HepG2 (cell line): ENCODE measurements around the gene MBD3. TPM values are rescaled to one million over a fixed set of nuclear protein-coding genes. Genes with fewer than 3 reads are reported as not detected.

ENCODE experiments used
- ATAC-seq: fragments of 200-7000 bp; cut with Tn5 transposase; 3 replicates; pipeline ENCODE4 v1.9.1; 2020; ENCODE audit warnings: mild to moderate bottlenecking, moderate library complexity
- BruUV-seq: library from RNA; stranded (reverse); fragments of 400-500 nt; replicated peaks from 2 replicates; lab custom pipeline; 2021; lab: Mats Ljungman, UMichigan
- CTCF ChIA-PET: fragments of 300-600 bp; formaldehyde crosslinking; extraction: SDS; loops from one replicate; lab custom pipeline; 2021; ENCODE audit warnings: low total read pairs, inconsistent platforms, low intra/inter-chr PET ratio; lab: Yijun Ruan, JAX
- POLR2A ChIA-PET: fragments of 350-600 bp; sonication (Branson Sonifier 250); formaldehyde crosslinking; loops from one replicate; lab custom pipeline; 2020; ENCODE audit warnings: antibody characterized with exemption, inconsistent platforms; lab: Yijun Ruan, JAX
- DNase-seq: peaks from one replicate; pipeline ENCODE4 v3.0.0-alpha.2; 2015; ENCODE audit warnings: low spot score
- FAIRE-seq: peaks from 3 replicates; lab custom pipeline; 2011; peaks lifted over from hg19 to GRCh38; lab: Jason Lieb, UNC
- H2AFZ ChIP-seq: one replicate; pipeline ENCODE4 v1.6.1; 2011; ENCODE audit warnings: low read length, inconsistent platforms
- H3K27ac ChIP-seq: fragments of 300-600 bp; 3 replicates; pipeline ENCODE4 v1.8.0; 2011; ENCODE audit warnings: mixed run types, mild to moderate bottlenecking, mixed read lengths, low read length, inconsistent platforms; ENCODE audit not compliant: insufficient read depth; ENCODE audit errors: extremely low read length
- H3K27me3 ChIP-seq, 2 experiments: fragments of 200-600 bp in 1 of 2; 2 replicates in 1 of 2; 3 replicates in 1 of 2; pipeline versions ENCODE4 v1.6.0 to v1.8.0; 2011; ENCODE audit warnings: low read length in 2 of 2, mild to moderate bottlenecking in 2 of 2, moderate library complexity in 2 of 2, inconsistent platforms in 1 of 2; ENCODE audit not compliant: insufficient read depth in 2 of 2, control insufficient read depth in 1 of 2
- H3K36me3 ChIP-seq, 2 experiments: fragments of 200-600 bp in 1 of 2; replicated peaks in 1 of 2; 2 replicates in 1 of 2; 3 replicates in 1 of 2; pipeline versions ENCODE4 v1.5.1 to v1.8.0; 2011; ENCODE audit warnings: low read length in 2 of 2, inconsistent platforms in 1 of 2; ENCODE audit not compliant: insufficient read depth in 2 of 2, control insufficient read depth in 1 of 2
- H3K4me1 ChIP-seq: 2 replicates; pipeline ENCODE4 v1.5.1; 2012; ENCODE audit warnings: low read length, inconsistent platforms; ENCODE audit not compliant: insufficient read depth
- H3K4me2 ChIP-seq: 2 replicates; pipeline ENCODE4 v1.6.0; 2011; ENCODE audit warnings: low read depth, low read length, inconsistent platforms
- H3K4me3 ChIP-seq, 3 experiments: fragments of 200-600 bp in 1 of 3; sonication (generic), shearing (Covaris generic) in 1 of 3; replicated peaks in 1 of 3; 2 replicates each; pipeline ENCODE4 v1.5.1; 2011 to 2016; ENCODE audit warnings: low read length in 3 of 3, inconsistent platforms in 2 of 3, low read depth in 2 of 3, mild to moderate bottlenecking in 2 of 3, control low read depth in 1 of 3, mixed read lengths in 1 of 3; ENCODE audit not compliant: insufficient read depth in 1 of 3
- H3K79me2 ChIP-seq: one replicate; pipeline ENCODE4 v1.6.1; 2011; ENCODE audit warnings: low read length, inconsistent platforms; ENCODE audit not compliant: insufficient read depth
- H3K9ac ChIP-seq: 2 replicates; pipeline ENCODE4 v1.6.0; 2011; ENCODE audit warnings: mild to moderate bottlenecking, low read depth, low read length, inconsistent platforms; ENCODE audit not compliant: insufficient read depth
- H3K9me3 ChIP-seq: 2 replicates; pipeline ENCODE4 v1.5.1; 2012; ENCODE audit warnings: mild to moderate bottlenecking, low read length
- H4K20me1 ChIP-seq: 2 replicates; pipeline ENCODE4 v1.6.0; 2011; ENCODE audit warnings: inconsistent platforms, mild to moderate bottlenecking, low read length, moderate library complexity; ENCODE audit not compliant: insufficient read depth
- ATRX ChIP-seq: sonication (generic); formaldehyde crosslinking; IDR thresholded peaks from 2 replicates; pipeline ENCODE4 v1.4.0; 2020; ENCODE audit warnings: missing genetic modification reagents, borderline replicate concordance
- CHD4 ChIP-seq: fragments of 200-600 bp; sonication (generic); IDR thresholded peaks from 2 replicates; pipeline ENCODE4 v1.7.0; 2017; ENCODE audit warnings: mild to moderate bottlenecking, low read length, borderline replicate concordance
- HOXA3 ChIP-seq: sonication (generic); formaldehyde crosslinking; IDR thresholded peaks from 2 replicates; pipeline ENCODE4 v1.5.0; 2020; ENCODE audit warnings: missing genetic modification reagents
- MBD4 ChIP-seq: IDR thresholded peaks from 2 replicates; pipeline ENCODE4 v1.6.1; 2012; ENCODE audit warnings: low read length, inconsistent platforms, borderline replicate concordance
- MIER2 ChIP-seq: IDR thresholded peaks from 2 replicates; pipeline ENCODE4 v1.6.1; 2016; ENCODE audit warnings: missing biosample characterization, missing genetic modification reagents
- MLLT10 ChIP-seq: sonication (generic); formaldehyde crosslinking; IDR thresholded peaks from 2 replicates; pipeline ENCODE4 v1.4.0; 2020; ENCODE audit warnings: missing genetic modification reagents
- NFIB ChIP-seq: sonication (generic); formaldehyde crosslinking; IDR thresholded peaks from 2 replicates; pipeline ENCODE4 v1.9.0; 2021; ENCODE audit warnings: missing genetic modification reagents, mild to moderate bottlenecking, borderline replicate concordance
- NR2F2 ChIP-seq: IDR thresholded peaks from 2 replicates; pipeline ENCODE4 v1.6.1; 2012; ENCODE audit warnings: low read depth, inconsistent platforms, borderline replicate concordance
- SAP130 ChIP-seq: IDR thresholded peaks from 2 replicates; pipeline ENCODE4 v1.6.1; 2016; ENCODE audit warnings: low read depth
- SRY ChIP-seq: sonication (generic); formaldehyde crosslinking; IDR thresholded peaks from 2 replicates; pipeline ENCODE4 v1.8.0; 2022; ENCODE audit warnings: mild to moderate bottlenecking, missing genetic modification reagents
- TMF1 ChIP-seq: sonication (generic); formaldehyde crosslinking; IDR thresholded peaks from 2 replicates; pipeline ENCODE4 v1.8.1; 2022; ENCODE audit warnings: low read depth, missing genetic modification reagents
- ZFX ChIP-seq: sonication (generic); formaldehyde crosslinking; IDR thresholded peaks from 2 replicates; pipeline ENCODE4 v1.4.0; 2020; ENCODE audit warnings: mild to moderate bottlenecking, low read depth, missing genetic modification reagents, moderate library complexity
- ZFY ChIP-seq: sonication (generic); formaldehyde crosslinking; IDR thresholded peaks from 2 replicates; pipeline ENCODE4 v1.4.0; 2020; ENCODE audit warnings: missing genetic modification reagents
- ZKSCAN1 ChIP-seq: fragments of 150-350 bp; IDR thresholded peaks from 2 replicates; pipeline ENCODE4 v1.6.1; 2014; ENCODE audit warnings: low read length
- ZNF775 ChIP-seq: sonication (generic); formaldehyde crosslinking; IDR thresholded peaks from 2 replicates; pipeline ENCODE4 v1.4.0; 2020; ENCODE audit warnings: missing genetic modification reagents, mild to moderate bottlenecking, moderate library complexity, borderline replicate concordance
- ZSCAN20 ChIP-seq: sonication (generic); formaldehyde crosslinking; IDR thresholded peaks from 2 replicates; pipeline ENCODE4 v1.4.0; 2020; ENCODE audit warnings: missing genetic modification reagents, mild to moderate bottlenecking, borderline replicate concordance
- WGBS: methylation state at CpG from one replicate; pipeline ENCODE4 v1.1.6; 2017; ENCODE audit warnings: low lambda C conversion rate; 5-methylcytosine and 5-hydroxymethylcytosine counted together
- in situ Hi-C: cut with HindIII; loops from 2 replicates; pipeline ENCODE4 v1.10.0; 2017; ENCODE audit warnings: low pct_unique_long_range_greater_than_20kb; ENCODE audit not compliant: extremely low pct_ligation_motif_present
- intact Hi-C: fragments of 100-400 bp; cut with micrococcal nuclease; formaldehyde crosslinking; loops from one replicate; pipeline ENCODE4 v1.10.0; 2022; ENCODE audit not compliant: unreplicated experiment
- polyA plus RNA-seq, 8 experiments: library from polyadenylated mRNA; depleted of rRNA in 3 of 8; stranded (reverse) in 7 of 8; unstranded in 1 of 8; fragments of >200 nt; fragmentation: Illumina TruSeq in 4 of 8; extraction: Trizol in 4 of 8; gene quantifications; 2 replicates each; pipeline versions ENCODE4 v1.2.1 to v1.2.3, GENCODE V29; 2011 to 2016; ENCODE audit warnings: low read depth in 4 of 8, missing spikeins in 1 of 8, mixed read lengths in 1 of 8; ENCODE audit not compliant: insufficient read depth in 1 of 8
- total RNA-seq, 5 experiments: library from RNA; depleted of rRNA; stranded (reverse); fragments of >200 nt; fragmentation: Illumina TruSeq; extraction: Trizol; gene quantifications; 2 replicates each; pipeline ENCODE4 v1.2.3, GENCODE V29; 2016; ENCODE audit warnings: low read depth in 1 of 5
- TF ChIP-seq, protein P1 (sequence below): sonication (generic); formaldehyde crosslinking; IDR thresholded peaks from 2 replicates; pipeline ENCODE4 v1.5.1; 2020; ENCODE audit warnings: mild to moderate bottlenecking, missing genetic modification reagents, moderate library complexity
- TF ChIP-seq, protein P2 (sequence below): sonication (generic); formaldehyde crosslinking; IDR thresholded peaks from 2 replicates; pipeline ENCODE4 v1.5.0; 2020; ENCODE audit warnings: mild to moderate bottlenecking, missing genetic modification reagents
- TF ChIP-seq, protein P3 (sequence below): IDR thresholded peaks from 2 replicates; pipeline ENCODE4 v1.6.1; 2016
- TF ChIP-seq, protein P4 (sequence below): IDR thresholded peaks from 2 replicates; pipeline ENCODE4 v1.6.1; 2016; ENCODE audit warnings: missing compliant biosample characterization, missing genetic modification reagents, borderline replicate concordance

The MBD3 gene
- total and polyA plus RNA-seq, 2 of the 13 experiments (the other 11 are each of a cell fraction or from before 2014, with no cell fraction given): 21.2 to 76.9 TPM

DNA sequence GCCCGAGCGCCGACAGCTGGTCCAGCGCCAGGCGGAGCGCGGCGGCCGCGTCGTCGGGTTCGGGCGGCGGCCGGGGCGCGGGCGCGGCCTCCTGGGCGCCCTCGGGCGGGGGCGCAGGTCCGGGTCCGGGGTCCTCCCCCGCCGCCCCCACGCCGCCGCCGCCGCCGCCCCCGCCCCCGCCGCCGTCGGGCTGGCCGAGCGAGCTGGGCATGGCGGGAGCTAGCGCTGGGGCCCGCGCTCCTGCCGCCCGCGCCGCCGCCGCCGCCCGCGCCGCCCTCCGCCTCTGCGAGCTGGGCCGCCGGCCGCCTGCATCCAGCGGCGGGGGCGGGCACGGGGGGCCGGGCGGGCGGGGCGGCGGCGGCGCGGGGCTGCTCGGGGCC, 24.8 kb downstream of the MBD3 start (continued):
- TF ChIP-seq MIER2 (no peak), ZNF775 (CRISPR knock-in tag) (no peak), MBD4 (no peak), NFIB (CRISPR knock-in tag) (no peak)
- TF ChIP-seq, protein P1, sequence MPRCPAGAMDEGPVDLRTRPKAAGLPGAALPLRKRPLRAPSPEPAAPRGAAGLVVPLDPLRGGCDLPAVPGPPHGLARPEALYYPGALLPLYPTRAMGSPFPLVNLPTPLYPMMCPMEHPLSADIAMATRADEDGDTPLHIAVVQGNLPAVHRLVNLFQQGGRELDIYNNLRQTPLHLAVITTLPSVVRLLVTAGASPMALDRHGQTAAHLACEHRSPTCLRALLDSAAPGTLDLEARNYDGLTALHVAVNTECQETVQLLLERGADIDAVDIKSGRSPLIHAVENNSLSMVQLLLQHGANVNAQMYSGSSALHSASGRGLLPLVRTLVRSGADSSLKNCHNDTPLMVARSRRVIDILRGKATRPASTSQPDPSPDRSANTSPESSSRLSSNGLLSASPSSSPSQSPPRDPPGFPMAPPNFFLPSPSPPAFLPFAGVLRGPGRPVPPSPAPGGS: no peak
- TF ChIP-seq, protein P2, sequence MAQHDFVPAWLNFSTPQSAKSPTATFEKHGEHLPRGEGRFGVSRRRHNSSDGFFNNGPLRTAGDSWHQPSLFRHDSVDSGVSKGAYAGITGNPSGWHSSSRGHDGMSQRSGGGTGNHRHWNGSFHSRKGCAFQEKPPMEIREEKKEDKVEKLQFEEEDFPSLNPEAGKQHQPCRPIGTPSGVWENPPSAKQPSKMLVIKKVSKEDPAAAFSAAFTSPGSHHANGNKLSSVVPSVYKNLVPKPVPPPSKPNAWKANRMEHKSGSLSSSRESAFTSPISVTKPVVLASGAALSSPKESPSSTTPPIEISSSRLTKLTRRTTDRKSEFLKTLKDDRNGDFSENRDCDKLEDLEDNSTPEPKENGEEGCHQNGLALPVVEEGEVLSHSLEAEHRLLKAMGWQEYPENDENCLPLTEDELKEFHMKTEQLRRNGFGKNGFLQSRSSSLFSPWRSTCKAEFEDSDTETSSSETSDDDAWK (CRISPR knock-in tag): no peak

DNA sequence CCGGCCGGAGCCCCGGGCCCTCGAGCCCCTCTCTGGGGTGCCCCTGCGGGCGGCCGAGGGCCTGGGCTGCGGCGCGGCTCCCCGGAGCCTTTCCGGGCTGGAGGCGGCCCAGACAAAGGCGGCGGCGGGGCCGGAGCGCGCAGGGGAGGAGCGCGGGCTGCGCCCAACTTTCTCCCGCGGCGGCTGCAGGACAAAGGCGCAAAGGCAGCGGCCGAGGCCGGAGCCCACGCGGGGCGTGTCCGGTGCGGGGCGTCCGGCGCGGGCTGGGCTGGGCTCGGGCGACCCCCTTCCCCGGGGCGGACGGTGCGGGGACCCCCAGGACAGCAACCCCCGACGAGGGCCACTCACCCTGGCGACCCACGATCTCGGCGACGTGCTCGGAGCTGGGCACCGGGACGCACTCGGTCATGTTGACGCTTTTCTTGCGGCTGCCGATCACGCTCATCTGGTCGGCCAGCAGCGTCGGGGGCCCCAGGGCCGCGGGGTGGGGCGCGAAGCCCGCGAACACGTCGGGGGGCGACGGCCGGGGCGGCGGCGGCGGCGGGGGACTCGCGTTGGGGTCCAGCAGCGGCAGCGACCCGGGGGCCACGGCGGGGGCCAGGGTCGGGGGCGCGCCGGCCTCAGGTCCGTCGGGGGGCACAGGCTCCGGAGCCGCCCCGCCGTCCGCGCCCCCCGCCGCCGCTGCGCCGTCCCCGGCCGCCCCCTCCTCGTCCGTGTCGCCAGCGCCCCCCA, 25.4 kb downstream of the MBD3 start:
- H3K36me3 ChIP-seq: peaks cover 0 to 3% of the 10 kb centered on the region in 2 experiments; a peak in 3 of 5 replicates
- no peak overlapping the region for H3K27ac ChIP-seq
- no peak for DNase-seq
- 0 out of 2 replicates have a peak, but pooled peaks cover 6% of the 10 kb centered on the region for H4K20me1 ChIP-seq
- peaks cover 13% of the 10 kb centered on the region for H3K4me1 ChIP-seq
- BruUV-seq: TSS peak; percentile 50
- H3K4me3 ChIP-seq: peak overlapping the region; percentile 72 to 81 (median 75); a peak in 5 of 6 replicates
- intact Hi-C loops (loop anchor here (2.0 kb wide), 1 partner anchor 20 kb away; no protein-coding TSS in a partner anchor), in situ Hi-C loops (no loop called here)
- POLR2A ChIA-PET: no interaction called here
- H3K9ac ChIP-seq: peak overlapping the region; percentile 74
- peak overlapping the region; percentile 76 for H3K4me2 ChIP-seq
- H3K9me3 ChIP-seq: no peaks in the 10 kb centered on the region
- peak; percentile 43 for ATAC-seq
- H3K27me3 ChIP-seq: peaks cover 0 to 8% of the 10 kb centered on the region in 2 experiments; a peak in 2 of 5 replicates
- FAIRE-seq: no peak
- CTCF ChIA-PET: no interaction called here
- peaks cover 11% of the 10 kb centered on the region for H3K79me2 ChIP-seq
- H2AFZ ChIP-seq: no peak overlapping the region
- WGBS: 2% methylated on average over 10 of the region's 108 CpGs
- peak; percentile 3; the same call in 1 of the 2 replicates for TF ChIP-seq HOXA3 (CRISPR knock-in tag)
- TF ChIP-seq, protein P3, sequence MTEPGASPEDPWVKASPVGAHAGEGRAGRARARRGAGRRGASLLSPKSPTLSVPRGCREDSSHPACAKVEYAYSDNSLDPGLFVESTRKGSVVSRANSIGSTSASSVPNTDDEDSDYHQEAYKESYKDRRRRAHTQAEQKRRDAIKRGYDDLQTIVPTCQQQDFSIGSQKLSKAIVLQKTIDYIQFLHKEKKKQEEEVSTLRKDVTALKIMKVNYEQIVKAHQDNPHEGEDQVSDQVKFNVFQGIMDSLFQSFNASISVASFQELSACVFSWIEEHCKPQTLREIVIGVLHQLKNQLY (CRISPR knock-in tag): no peak
- TF ChIP-seq NR2F2: 0 out of 2 replicates have a peak, but pooled peaks have one; percentile 21
- no peak for TF ChIP-seq MLLT10
- TF ChIP-seq TMF1 (CRISPR knock-in tag): no peak
- TF ChIP-seq ZFY (CRISPR knock-in tag): peak; percentile 31; the same call in 1 of the 2 replicates
- no peak for TF ChIP-seq ATRX (CRISPR knock-in tag)
- TF ChIP-seq SRY (CRISPR knock-in tag): peak; percentile 56; the same call in 1 of the 2 replicates
- peak; percentile 23; the same call in 1 of the 2 replicates for TF ChIP-seq SAP130 (CRISPR knock-in tag)
- TF ChIP-seq CHD4: no peak
- peak; percentile 25; the same call in 1 of the 2 replicates for TF ChIP-seq ZFX
- TF ChIP-seq NFIB (CRISPR knock-in tag): no peak
- TF ChIP-seq, protein P4, sequence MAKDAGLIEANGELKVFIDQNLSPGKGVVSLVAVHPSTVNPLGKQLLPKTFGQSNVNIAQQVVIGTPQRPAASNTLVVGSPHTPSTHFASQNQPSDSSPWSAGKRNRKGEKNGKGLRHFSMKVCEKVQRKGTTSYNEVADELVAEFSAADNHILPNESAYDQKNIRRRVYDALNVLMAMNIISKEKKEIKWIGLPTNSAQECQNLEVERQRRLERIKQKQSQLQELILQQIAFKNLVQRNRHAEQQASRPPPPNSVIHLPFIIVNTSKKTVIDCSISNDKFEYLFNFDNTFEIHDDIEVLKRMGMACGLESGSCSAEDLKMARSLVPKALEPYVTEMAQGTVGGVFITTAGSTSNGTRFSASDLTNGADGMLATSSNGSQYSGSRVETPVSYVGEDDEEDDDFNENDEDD (CRISPR knock-in tag): peak; percentile 51; the same call in 1 of the 2 replicates
- no peak for TF ChIP-seq ZKSCAN1
- no peak for TF ChIP-seq ZSCAN20 (CRISPR knock-in tag)
